ENCODE results near the gene CEACAM1.
"Not testable (repeated sequence)": the region's sequence is repeated elsewhere in the genome, so short reads cannot be mapped to it uniquely, and the experiment has no call there.

Gene CEACAM1

GRCh38 chr19:42473686-42474085, 54.6 kb downstream of the CEACAM1 start:
- DNase-seq (ENCODE audit: low spot score): no peak

- DNase-seq (ENCODE audit: low spot score): no peak
Observed at GRCh38 chr19:42472402-42473147, 55.7 kb downstream of the CEACAM1 start.

DNA sequence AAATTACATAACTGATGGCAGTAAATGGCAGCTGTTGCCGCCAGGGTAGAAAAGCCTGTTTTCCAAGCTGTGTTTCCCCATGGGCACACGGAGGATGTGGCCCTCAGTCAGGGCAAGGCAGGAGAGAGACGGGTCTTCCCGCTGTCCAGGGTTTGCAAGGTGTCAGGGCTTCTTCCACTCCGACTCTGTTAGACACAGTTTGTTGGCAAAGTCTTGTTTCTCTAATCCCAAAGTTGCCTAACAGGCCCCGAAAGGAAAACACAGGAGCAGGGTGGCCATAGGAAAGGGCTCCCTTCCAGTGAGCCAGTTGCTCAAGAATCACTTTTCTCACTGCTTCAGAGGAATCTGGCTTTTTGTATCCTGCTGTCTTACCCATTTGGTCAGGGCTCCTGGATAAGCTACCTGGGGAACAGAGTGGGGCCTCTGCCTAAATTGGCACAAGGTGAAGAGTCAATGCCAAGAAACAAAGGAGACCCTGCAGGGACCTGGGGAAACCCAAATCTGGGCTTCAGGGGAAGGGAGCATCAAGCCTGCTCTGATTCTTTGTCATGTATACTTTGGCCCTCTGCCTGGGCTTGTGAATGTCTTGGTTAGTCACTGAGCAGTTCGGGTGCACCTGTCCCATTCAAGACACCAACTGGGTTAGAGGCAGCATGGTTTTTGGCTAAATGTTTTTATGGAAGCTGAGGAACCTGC, 56.6 kb downstream of the CEACAM1 start:
- no peak for DNase-seq (ENCODE audit: low spot score)

- no peak for DNase-seq (ENCODE audit: low spot score)
Observed at GRCh38 chr19:42469311-42470235, 58.7 kb downstream of the CEACAM1 start.

DNA sequence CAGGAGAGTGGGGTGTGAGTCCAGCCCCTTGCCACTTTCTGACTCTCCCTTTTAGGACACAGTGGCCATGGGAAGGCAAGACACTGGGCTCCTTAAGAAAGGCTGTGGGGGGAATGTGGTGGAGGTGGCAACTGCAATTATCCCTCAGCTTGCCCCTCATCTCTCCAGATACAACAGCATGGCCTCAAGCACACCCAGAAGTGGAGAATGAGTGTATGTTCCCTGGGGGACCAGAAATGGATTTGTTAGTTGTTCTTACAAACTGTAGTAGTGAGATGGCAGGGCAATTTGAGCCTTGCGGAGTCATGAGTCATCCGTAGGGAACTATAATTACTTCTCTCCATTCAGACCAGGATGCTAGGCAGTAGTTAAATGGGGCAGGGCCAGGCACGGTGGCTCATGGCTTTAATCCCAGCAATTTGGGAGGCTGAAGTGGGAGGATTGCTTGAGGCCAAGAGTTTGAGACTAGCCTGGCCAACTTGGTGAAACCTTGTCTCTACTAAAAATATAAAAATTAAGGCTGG, 59.9 kb downstream of the CEACAM1 start:
- DNase-seq (ENCODE audit: low spot score): no peak

DNA sequence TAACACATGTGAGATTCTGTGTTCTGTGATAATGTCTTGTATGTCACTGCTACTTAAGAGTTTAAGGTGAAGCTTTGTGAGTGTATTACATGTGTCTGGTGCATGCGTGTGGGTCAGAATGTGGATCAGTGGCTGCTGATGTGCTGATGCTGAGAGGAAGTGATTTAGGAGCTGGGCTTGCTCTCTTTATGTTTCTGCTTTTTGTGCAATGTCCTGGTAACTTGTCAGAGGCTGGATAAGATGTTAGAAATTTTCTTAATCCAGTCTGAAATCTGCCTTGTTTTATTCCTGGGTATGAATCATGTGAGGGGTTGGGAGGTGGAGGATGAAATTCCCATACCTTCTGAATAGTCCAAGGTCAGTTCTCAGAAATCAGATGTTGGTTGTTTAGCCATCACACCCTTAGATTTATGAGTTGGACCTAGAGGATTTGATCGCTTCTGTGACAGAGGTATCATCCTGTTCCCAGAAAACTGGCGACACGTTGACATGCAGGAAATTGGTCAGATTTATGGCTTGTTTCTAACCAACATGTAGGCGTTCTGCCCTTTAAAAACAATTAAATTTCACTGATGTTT, 61.0 kb downstream of the CEACAM1 start:
- no peak for DNase-seq (ENCODE audit: low spot score)

DNA sequence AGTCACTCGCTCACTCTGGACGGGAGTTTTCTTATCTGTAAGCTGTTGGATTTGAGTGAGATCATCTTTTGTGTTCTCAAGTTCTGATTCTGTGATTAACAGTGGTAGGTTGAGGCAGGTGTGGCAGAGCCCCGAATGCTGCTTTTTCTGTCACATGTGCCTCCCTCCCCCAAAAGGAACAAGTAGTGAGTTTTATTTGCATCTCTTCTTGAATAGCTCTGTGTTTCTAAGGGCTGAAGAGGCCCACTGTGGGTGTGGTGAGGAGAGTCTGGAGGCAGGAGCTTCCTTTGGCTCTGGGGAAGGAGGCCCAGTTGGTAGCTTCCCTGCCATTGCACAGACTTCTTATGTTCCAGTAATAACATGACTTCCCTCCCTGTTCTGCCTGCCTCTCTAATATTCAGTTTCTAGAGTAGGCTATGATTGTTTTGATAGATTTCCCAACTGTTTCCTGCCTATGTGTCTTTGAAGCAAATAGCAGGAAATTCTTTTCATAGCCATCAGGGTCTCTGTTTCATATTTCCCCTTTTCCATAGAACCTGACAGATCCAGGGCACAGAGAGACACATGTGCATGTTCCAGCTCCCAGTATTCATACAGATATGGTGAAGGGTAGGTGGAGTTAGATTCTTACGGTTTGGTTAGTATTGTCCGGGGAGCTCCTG, 61.6 kb downstream of the CEACAM1 start:
- DNase-seq (ENCODE audit: low spot score): no peak

DNA sequence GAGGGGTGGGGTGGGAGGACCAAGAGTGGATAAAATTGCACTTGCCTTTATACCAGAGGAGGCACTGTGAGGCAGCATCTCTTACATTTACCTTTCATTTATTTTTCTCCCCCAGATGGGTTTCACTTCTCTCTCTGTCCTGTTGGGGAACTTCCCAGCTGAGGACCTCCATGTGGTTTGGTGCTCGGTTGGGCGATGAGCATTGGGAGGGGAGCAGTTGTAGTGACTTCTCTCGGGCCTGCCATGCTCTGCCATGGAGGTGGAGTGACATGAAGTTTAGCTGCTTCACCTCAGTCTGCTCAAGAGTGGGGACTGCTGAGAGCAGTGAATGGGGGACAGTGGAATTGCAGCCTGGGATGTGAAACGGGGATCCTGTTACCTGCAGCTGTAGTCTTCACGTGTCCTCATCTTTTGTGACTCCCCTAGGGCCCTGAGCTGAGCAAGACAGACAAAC, 62.4 kb downstream of the CEACAM1 start:
- DNase-seq (ENCODE audit: low spot score): no peak

- DNase-seq (ENCODE audit: low spot score): no peak
Observed at GRCh38 chr19:42461700-42462324, 66.5 kb downstream of the CEACAM1 start.

DNA sequence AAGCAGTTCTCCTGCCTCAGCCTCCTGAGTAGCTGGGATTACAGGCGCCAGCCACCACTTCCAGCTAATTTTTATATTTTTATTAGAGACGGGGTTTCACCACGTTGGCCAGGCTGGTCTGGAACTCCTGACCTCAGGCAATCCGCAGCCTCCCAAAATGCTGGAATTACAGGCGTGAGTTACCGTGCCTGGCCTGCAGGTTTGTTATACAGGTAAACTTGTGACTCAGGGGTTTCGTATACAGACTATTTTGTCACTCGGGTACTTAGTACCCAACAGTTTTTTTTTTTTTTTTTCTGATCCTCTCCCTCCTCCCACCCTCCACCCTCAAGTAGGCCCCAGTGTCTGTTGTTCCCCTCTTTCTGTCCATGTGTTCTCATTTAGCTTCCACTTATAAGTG, 67.0 kb downstream of the CEACAM1 start:
- DNase-seq (ENCODE audit: low spot score): not testable (repeated sequence)

- DNase-seq (ENCODE audit: low spot score): no peak
Observed at GRCh38 chr19:42459926-42460325, 68.4 kb downstream of the CEACAM1 start.

Data from left forelimb (tissue), 1 donor.